NCI-H2107 treated with DMSO at 0.1 percent for 48 hours (cell line): ENCODE data around the gene CTNND2.

Source experiments
- DNase-seq: peaks from one replicate; lab custom pipeline; 2025; ENCODE audit not compliant: unreplicated experiment; lab: John Stamatoyannopoulos, UW

The CTNND2 gene

DNA sequence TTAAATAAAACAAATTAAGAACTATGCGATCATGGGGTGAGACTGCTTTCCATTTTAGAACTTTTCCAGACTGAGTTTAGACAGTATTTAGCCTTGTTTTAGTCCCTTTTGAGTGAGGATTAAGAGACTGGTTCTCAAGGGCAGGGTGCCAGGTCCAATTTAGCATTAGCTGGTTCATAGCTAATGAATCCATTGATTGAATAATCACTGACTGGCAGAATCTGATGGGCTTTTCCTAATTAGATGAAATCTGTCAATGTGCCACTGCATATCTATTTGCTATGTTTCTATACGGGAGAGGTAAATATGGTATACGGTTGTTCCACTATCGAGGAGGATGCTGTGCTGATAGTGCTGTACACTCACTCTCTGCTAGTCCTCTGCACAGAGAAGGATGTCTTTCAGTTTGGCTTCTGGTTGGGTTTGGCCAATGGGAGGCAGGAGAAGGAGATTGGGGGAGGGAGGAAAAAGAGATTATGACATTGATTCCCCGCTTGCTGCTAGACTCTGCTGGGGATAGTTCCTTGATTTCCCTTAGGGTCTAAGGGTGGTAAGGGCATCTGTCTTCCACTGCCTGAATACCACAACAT is 496.6 kb downstream of the CTNND2 start:
- DNase-seq: no peak

DNA sequence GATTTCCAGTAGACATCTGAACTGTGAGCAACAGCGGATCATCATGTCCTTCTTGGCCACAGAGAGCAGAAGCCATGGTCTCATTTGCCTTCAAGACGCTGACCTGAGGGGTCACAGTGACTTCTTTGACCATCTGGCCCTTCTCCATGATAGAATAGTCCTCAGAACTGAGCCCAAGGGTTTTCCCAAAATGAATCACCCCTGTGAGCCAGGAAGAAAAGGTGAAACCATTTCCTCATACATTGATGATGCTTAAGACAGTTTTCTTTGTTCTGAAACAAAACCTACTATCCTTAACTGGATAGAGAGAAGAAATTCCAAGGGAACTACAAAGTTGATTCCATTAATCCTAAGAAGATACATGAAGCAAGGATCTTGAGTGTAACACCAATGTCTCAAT is 503.9 kb downstream of the CTNND2 start:
- no peak for DNase-seq

DNA sequence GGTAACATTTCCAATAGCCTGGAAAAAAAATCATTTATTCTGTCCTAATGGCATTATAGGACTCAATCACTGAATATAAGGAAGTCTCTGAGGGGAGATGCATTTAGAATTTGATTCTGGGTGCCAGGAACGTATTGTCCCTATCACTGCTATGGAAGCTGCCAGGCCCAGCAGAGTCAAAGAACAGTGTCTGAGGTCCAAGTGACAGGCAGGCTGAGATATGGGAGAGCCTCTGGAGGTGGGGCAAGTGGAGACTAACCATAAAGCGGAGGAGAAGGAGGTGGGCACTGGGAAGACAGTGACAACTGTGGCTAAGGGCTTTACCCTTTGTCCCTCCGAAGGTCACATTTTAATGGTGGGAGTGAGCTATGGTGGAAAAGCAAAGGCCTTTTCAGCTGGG is 505.5 kb downstream of the CTNND2 start:
- DNase-seq: no peak

- DNase-seq: no peak
These were observed 506.7 kb downstream of the CTNND2 start for GRCh38 chr5:11397549-11397948.

- DNase-seq: no peak
These were observed 507.3 kb downstream of the CTNND2 start for GRCh38 chr5:11396917-11397316.

DNA sequence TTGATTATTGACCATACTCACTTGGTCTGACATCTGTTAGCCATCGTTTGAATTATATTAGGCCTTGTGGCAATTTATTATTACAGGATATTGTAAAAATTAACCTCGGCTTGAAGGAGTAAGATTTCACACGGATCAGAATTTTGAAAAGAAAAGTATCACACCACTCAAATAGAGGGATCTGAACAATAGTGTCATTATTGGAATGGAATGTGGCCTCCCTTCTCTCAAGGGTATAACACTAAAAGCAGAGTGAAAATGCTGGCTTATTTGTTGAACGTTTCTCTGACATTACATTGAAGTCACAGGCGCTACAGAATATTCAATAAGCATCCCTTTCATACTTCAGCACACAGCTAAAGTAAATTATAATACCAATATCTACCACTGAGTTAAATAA is 509.3 kb downstream of the CTNND2 start:
- DNase-seq: no peak

DNA sequence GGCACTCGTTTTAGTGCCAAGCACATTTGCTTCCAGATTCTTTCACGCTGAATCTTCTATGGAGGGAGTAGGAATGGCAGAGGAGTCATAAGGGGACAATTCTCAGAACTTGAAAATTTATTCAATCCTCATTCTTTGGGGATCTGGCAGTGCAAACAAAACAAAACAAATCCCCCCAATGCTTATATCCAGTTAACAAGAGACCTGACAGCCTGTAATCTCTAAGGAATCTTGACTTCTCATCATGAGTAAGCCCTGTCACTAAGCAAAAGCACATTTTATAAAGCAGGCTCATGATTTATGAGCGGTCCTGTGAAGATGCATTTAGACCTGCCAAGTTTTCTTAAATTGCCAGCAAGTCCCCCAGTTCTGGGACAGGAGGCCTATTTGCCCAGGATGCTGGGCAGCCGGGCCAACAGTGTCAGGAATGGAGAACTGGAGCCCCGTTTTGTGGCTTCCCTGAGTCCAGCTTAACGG is 513.9 kb downstream of the CTNND2 start:
- no peak for DNase-seq

DNA sequence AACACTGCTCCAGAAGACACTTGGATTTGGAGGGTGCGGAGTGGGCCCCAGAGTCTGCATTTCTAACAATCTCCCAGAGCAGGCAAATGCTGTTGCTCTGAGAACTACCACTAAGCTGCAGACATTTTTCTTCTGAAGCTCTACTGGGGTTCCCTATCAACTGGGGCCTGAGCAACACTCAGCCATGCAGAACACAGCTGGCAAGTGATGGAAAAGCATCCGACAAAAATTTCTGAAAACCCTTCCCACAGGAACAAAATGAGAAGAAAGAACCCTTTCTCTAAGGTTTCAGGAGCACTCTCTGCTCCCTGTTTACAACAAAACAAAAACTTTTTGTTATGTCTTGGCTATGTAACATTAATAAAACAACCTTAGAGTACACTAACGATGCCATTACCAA is 516.9 kb downstream of the CTNND2 start:
- no peak for DNase-seq

DNA sequence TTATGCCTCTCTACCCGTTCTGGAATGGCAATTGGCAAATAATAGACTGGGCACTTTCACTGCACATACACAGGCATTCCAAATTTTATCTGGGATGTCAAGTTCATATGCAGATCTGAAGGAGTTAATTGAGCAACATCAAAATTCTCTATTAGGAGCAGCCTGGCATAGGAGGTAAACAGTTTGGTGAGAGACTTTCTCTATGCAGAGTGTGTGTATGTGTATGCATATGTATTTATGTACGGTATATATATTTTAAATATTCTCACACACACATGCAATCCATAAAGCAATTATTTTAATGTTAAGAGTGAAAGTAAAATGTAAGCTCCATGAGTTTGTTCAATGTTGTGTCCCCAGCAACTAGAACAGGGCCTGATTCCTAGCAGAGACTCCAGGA is 517.8 kb downstream of the CTNND2 start:
- DNase-seq: no peak

GRCh38 chr5:11385901-11386293 is 518.3 kb downstream of the CTNND2 start:
- no peak for DNase-seq

GRCh38 chr5:11385251-11385900 is 518.9 kb downstream of the CTNND2 start:
- DNase-seq: no peak

GRCh38 chr5:11384441-11385250 is 519.6 kb downstream of the CTNND2 start:
- DNase-seq: no peak

GRCh38 chr5:11383506-11384095 is 520.6 kb downstream of the CTNND2 start:
- no peak for DNase-seq

DNA sequence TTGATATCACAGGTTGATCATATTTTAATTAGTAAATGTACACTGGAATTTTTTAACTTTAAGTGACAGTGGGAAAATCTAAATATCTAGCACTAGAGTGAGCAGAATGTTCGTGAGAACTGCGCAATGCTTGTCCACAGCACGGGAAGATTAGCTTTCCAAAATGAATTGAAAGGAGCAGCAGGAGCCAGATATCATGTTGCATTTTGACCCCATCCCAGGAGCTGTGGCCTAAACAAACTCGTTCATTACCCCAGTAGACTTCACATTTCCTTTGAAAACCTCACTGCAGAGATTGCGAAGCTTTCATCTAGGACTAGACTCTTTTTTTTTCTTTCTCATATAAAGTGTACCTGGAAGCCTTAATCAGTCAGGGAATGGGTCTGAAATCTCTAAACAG is 525.8 kb downstream of the CTNND2 start:
- DNase-seq: no peak

DNA sequence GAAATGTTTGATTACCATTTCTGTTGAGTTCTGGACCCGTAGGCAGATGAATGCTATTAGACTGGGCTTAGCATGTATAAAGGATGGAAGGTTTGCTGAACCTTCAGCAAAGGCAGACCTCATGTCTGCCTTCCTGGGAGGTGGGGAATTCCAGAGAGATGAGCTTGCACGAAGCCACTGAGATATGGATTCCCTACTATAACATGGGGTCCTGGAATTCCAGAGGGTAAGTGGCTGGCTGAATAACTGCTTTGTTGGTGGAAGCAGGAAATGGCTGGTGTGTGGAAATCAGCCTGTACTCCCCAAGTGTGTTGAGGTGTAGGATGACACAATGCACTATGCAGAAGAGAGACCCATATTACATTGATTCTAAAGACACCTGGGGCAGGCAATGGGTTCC is 526.4 kb downstream of the CTNND2 start:
- no peak for DNase-seq

DNA sequence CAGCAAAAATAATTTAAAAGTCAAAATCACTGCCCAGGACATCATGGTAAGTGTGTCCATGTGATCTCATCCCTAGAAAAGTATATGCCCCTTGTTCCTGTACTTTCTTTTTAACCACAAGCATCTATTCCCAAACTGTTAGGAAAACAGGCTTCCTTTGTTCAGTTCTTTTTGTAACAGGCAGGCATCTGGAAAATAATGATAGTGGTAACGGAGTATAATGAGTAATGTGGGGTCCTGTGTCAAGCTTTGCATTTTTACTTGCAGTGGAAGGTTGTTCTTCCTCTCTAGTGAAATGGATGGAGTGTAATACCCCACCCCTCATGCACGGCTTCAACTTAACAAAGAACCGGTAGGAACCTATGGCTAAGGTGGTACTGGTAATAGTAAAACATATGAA is 532.1 kb downstream of the CTNND2 start:
- no peak for DNase-seq

DNA sequence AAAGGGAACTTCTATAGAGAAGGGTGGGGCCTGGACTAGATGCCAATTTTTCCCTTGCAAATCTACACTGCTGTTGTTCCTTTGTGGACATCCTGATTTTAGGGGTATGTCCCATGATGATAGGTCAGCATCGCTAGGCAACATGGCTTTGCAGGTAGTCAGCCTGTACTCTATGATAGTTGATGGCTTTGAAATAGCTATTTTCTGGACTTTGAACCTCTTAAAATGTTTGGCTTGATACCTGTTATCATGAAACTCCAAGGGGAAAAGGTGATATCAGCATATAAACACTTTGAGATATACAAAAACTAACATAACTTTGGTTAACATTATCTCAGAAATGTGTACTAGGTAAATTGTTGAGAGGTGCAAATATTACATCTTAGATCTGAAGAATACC is 533.2 kb downstream of the CTNND2 start:
- DNase-seq: no peak

DNA sequence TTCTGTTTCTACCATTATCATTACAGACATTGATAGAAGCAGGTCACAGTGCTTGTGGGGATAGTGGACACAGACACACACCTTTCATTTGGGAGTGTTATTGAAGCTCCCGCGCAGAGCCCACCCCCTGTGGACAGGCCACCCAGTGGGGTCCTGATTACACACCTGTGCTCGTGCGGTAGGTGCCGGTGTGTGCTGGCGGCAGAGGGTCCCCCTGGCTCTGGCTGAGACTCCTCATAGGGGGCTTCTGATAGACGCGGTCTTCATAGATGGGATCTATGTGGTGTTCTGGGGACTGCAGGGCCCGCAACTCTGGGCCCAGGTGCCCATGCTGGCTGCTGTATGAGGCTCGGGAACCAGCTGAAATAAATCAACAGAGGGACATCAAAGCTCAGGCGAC is 539.7 kb downstream of the CTNND2 start:
- DNase-seq: no peak

- no peak for DNase-seq
These were observed 540.5 kb downstream of the CTNND2 start for GRCh38 chr5:11363631-11364178.

- DNase-seq: no peak
These were observed 542.5 kb downstream of the CTNND2 start for GRCh38 chr5:11361768-11362167.

- no peak for DNase-seq
These were observed 546.3 kb downstream of the CTNND2 start for GRCh38 chr5:11357928-11358327.

DNA sequence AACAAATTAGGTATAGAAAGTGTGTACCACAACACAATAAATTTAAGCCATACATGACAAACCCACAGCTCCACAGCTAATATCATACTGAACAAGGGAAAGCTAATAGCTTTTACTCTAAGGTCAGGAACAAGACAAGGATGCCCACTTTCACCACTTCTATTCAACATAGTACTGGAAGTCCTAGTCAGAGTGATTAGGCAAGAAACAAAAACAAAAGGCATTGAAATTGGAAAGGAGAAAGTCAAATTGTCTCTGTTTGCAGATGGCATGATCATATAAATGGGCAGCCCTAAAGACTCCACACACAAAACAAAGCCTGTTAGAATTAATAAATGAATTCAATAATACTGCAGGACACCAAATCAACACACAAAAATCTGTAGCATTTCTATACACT is 548.8 kb downstream of the CTNND2 start:
- no peak for DNase-seq
